GM18867 (cell line): ENCODE data around the gene MICU2.
A peak's percentile ranks its signal among the peaks of the same experiment; 100 is the strongest.

Experiments used
- ATAC-seq: cut with Tn5 transposase; IDR thresholded peaks from one replicate; pipeline ENCODE4 v1.9.1; 2021; ENCODE audit warnings: mild to moderate bottlenecking, moderate library complexity; ENCODE audit not compliant: unreplicated experiment

The MICU2 gene

GRCh38 chr13:21603531-21604448, at the start of gene MICU2:
Gene MICU2, minus strand, starts transcription at chr13:21604170. Its CDS starts 22 bp downstream, at chr13:21604148.
- peak; percentile 95 for ATAC-seq

- peak; percentile 57 for ATAC-seq
Observed at GRCh38 chr13:21641629-21642028, 37.7 kb upstream of the MICU2 start.

GRCh38 chr13:21639561-21639960, 35.6 kb upstream of the MICU2 start:
- ATAC-seq: no peak

- peak; percentile 70 for ATAC-seq
Observed at GRCh38 chr13:21638319-21639282, 34.6 kb upstream of the MICU2 start.

GRCh38 chr13:21637296-21637695, 33.3 kb upstream of the MICU2 start:
- ATAC-seq: no peak

- no peak for ATAC-seq
Observed at GRCh38 chr13:21636656-21637055, 32.7 kb upstream of the MICU2 start.

GRCh38 chr13:21632196-21632595, 28.2 kb upstream of the MICU2 start:
- ATAC-seq: no peak

GRCh38 chr13:21625366-21625765, 21.4 kb upstream of the MICU2 start:
- peak; percentile 80 for ATAC-seq

GRCh38 chr13:21620861-21621260, 16.9 kb upstream of the MICU2 start:
- no peak for ATAC-seq

- no peak for ATAC-seq
Observed at GRCh38 chr13:21619633-21620220, 15.8 kb upstream of the MICU2 start.

GRCh38 chr13:21616880-21617279, 12.9 kb upstream of the MICU2 start:
- no peak for ATAC-seq

GRCh38 chr13:21616205-21616866, 12.4 kb upstream of the MICU2 start:
- ATAC-seq: peak; percentile 48

- no peak for ATAC-seq
Observed at GRCh38 chr13:21615427-21615826, 11.5 kb upstream of the MICU2 start.

GRCh38 chr13:21613791-21614190, 9.8 kb upstream of the MICU2 start:
- ATAC-seq: no peak

- ATAC-seq: no peak
Observed at GRCh38 chr13:21611385-21611784, 7.4 kb upstream of the MICU2 start.

- ATAC-seq: no peak
Observed at GRCh38 chr13:21610687-21611086, 6.7 kb upstream of the MICU2 start.

- no peak for ATAC-seq
Observed at GRCh38 chr13:21608961-21609360, 5.0 kb upstream of the MICU2 start.

- no peak for ATAC-seq
Observed at GRCh38 chr13:21606796-21607195, 2.8 kb upstream of the MICU2 start.

- ATAC-seq: no peak
Observed at GRCh38 chr13:21606251-21606650, 2.3 kb upstream of the MICU2 start.

GRCh38 chr13:21596722-21597121, 7.2 kb downstream of the MICU2 start:
- no peak for ATAC-seq

GRCh38 chr13:21595546-21595822, 8.5 kb downstream of the MICU2 start:
- ATAC-seq: peak; percentile 74
